Pancreas (tissue), 10 donors: ENCODE data around the gene CATSPERB. TPM values are rescaled to one million over a fixed set of nuclear protein-coding genes. Genes with fewer than 3 reads are reported as not detected.
"Not testable (repeated sequence)": the region's sequence is repeated elsewhere in the genome, so short reads cannot be mapped to it uniquely, and the experiment has no call there.

ENCODE experiments used
- ATAC-seq, 4 donors: fragments of 200-7000 bp; cut with Tn5 transposase; one replicate each; pipeline versions ENCODE4 v1.8.0 to v1.9.1; 2020; ENCODE audit warnings: mild to moderate bottlenecking in 4 of 4, moderate library complexity in 4 of 4
- DNase-seq, 6 donors: peaks; one replicate each; pipeline ENCODE4 v3.0.0-alpha.2; 2020
- FAIRE-seq: peaks from 2 replicates; lab custom pipeline; 2012; peaks lifted over from hg19 to GRCh38; lab: Jason Lieb, UNC
- H3K27ac ChIP-seq, 4 donors: fragments of 200-600 bp; sonication (generic); 1 replicate in 3 of 4; 2 replicates in 1 of 4; pipeline versions ENCODE4 v1.5.0 to v1.8.0; 2020
- H3K27me3 ChIP-seq, 4 donors: fragments of 200-600 bp; one replicate each; pipeline ENCODE4 v1.8.0; 2021
- H3K36me3 ChIP-seq, 3 donors: fragments of 200-600 bp; sonication (generic) in 1 of 3; one replicate each; pipeline versions ENCODE4 v1.5.0 to v1.8.0; 2020 to 2021
- H3K4me1 ChIP-seq, 3 donors: fragments of 200-600 bp; one replicate each; pipeline ENCODE4 v1.8.0; 2021
- H3K4me3 ChIP-seq, 4 donors: fragments of 200-600 bp; sonication (generic) in 2 of 4; one replicate each; pipeline versions ENCODE4 v1.5.0 to v1.8.0; 2020 to 2021
- H3K9me3 ChIP-seq, 4 donors: fragments of 200-600 bp; one replicate each; pipeline ENCODE4 v1.8.0; 2021
- WGBS, 2 donors: extraction: QIAGEN DNeasy Blood & Tissue Kit; methylation state at CpG; one replicate each; pipeline ENCODE4 v1.1.7; 2013; 5-methylcytosine and 5-hydroxymethylcytosine counted together
- intact Hi-C, 3 donors: fragments of 100-400 bp; cut with DNase I; formaldehyde crosslinking; loops; one replicate each; pipeline versions ENCODE4 v1.11.1 to v1.14.2; 2022
- polyA plus RNA-seq, 2 donors: library from polyadenylated mRNA; stranded (reverse); fragments of 200-250 nt; gene quantifications; one replicate each; pipeline ENCODE4 v1.2.3, GENCODE V29; 2013
- total RNA-seq, 6 donors: library from RNA; stranded (reverse); fragmentation: NEBNext Ultra II Directional in 4 of 6; extraction: Animal tissue kit (Norgen Biotek cat#: 25700) in 4 of 6; gene quantifications; one replicate each; pipeline versions ENCODE4 v1.2.1 to v1.2.4, GENCODE V29; 2021 to 2023
- TF ChIP-seq, protein P1 (sequence below), 4 donors: fragments of 200-600 bp; sonication (generic) in 3 of 4; IDR thresholded peaks; one replicate each; pipeline versions ENCODE4 v1.5.0 to v1.8.0; 2021; ENCODE audit warnings: antibody characterized with exemption in 4 of 4
- donor health status: healthy with polysubstance abuse.
- donor health status: DM: no; HTN: no; CAD: no; lungs with moderate emphysema.
- donor health status: DM: no; HTN: no; CAD: no.
- donor health status: control.
- donor health status: control.
- donor health status: Bipolar disorder and iron deficiency.
- donor health status: DM: yes; HTN: yes; CAD: no.
- donor health status: DM: no; HTN: no; CAD: no.
- donor health status: DM: no; HTN: no; CAD: no.
- donor health status: DM: yes; HTN: yes; CAD: no.

Gene CATSPERB
- total and polyA plus RNA-seq, 8 donors, result 6.0 to 40.0 (median 18.6) TPM

GRCh38 chr14:91548108-91548507 lies 183.8 kb downstream of the CATSPERB start:
- H3K9me3 ChIP-seq, result no peaks in the 10 kb centered on the region
- TF ChIP-seq, protein P1, sequence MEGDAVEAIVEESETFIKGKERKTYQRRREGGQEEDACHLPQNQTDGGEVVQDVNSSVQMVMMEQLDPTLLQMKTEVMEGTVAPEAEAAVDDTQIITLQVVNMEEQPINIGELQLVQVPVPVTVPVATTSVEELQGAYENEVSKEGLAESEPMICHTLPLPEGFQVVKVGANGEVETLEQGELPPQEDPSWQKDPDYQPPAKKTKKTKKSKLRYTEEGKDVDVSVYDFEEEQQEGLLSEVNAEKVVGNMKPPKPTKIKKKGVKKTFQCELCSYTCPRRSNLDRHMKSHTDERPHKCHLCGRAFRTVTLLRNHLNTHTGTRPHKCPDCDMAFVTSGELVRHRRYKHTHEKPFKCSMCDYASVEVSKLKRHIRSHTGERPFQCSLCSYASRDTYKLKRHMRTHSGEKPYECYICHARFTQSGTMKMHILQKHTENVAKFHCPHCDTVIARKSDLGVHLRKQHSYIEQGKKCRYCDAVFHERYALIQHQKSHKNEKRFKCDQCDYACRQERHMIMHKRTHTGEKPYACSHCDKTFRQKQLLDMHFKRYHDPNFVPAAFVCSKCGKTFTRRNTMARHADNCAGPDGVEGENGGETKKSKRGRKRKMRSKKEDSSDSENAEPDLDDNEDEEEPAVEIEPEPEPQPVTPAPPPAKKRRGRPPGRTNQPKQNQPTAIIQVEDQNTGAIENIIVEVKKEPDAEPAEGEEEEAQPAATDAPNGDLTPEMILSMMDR (IDR thresholded peaks at IDR 0.05), result no peak
- WGBS, 2 donors, result 88 to 98% methylated on average over 3 of the region's 3 CpGs
- intact Hi-C loops, result no loop called here
- no peak for ATAC-seq
- H3K4me1 ChIP-seq, result no peaks in the 10 kb centered on the region
- no peak for DNase-seq
- no peaks in the 10 kb centered on the region for H3K36me3 ChIP-seq
- no peak overlapping the region for H3K4me3 ChIP-seq
- H3K27ac ChIP-seq, result no peak overlapping the region
- FAIRE-seq, result no peak
- H3K27me3 ChIP-seq, result no peaks in the 10 kb centered on the region

GRCh38 chr14:91545946-91546716 lies 185.8 kb downstream of the CATSPERB start:
- Histone ChIP-seq H3K27me3 (no peaks in the 10 kb centered on the region), H3K4me1 (no peaks in the 10 kb centered on the region), H3K9me3 (no peaks in the 10 kb centered on the region), H3K4me3 (no peak overlapping the region), H3K36me3 (no peaks in the 10 kb centered on the region), H3K27ac (no peak overlapping the region)
- DNase-seq (no peak), ATAC-seq (no peak), FAIRE-seq (no peak)
- intact Hi-C loops, result no loop called here
- 68 to 81% methylated on average over 5 of the region's 5 CpGs for WGBS, 2 donors
- TF ChIP-seq, protein P1 (IDR thresholded peaks at IDR 0.05), result no peak

DNA sequence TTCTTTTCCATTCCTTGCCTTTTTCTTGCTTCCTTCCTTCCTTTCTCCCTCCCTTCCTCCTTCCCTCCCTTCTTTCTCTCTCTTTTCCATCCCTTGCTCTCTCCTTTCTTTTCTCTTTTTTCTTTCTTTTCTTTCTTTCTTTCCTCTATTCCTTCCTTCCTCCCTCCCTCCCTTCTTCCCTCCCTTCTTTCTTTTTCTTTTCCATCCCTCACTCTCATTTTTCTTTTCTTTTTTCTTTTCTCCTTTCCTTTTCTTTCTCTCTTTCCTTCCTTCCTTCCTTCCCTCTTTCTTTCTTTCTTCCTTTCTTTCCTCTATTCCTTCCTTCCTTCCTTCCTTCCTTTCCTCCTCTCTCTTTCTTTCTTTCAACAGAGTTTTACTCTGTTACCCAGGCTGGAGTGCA lies 186.7 kb downstream of the CATSPERB start:
- FAIRE-seq (no peak), DNase-seq (no peak), ATAC-seq (no peak)
- intact Hi-C loops, result no loop called here
- Histone ChIP-seq H3K27ac (no peak overlapping the region), H3K27me3 (no peaks in the 10 kb centered on the region), H3K9me3 (no peaks in the 10 kb centered on the region), H3K4me1 (no peaks in the 10 kb centered on the region), H3K4me3 (no peak overlapping the region), H3K36me3 (no peaks in the 10 kb centered on the region)
- TF ChIP-seq, protein P1 (IDR thresholded peaks at IDR 0.05), result no peak

- intact Hi-C loops, result no loop called here
- Histone ChIP-seq H3K4me1 (peaks cover 0 to 5% (median 0%) of the 10 kb centered on the region in 3 donors), H3K27me3 (no peaks in the 10 kb centered on the region), H3K4me3 (no peak overlapping the region), H3K36me3 (no peaks in the 10 kb centered on the region), H3K27ac (no peak overlapping the region), H3K9me3 (no peaks in the 10 kb centered on the region)
- TF ChIP-seq, protein P1 (IDR thresholded peaks at IDR 0.05), result no peak
- no peak for ATAC-seq
- 96 to 98% methylated on average over 3 of the region's 3 CpGs for WGBS, 2 donors
- FAIRE-seq, result no peak
- DNase-seq, result no peak
These were observed 195.6 kb downstream of the CATSPERB start for GRCh38 chr14:91536327-91536726.

- H3K27me3 ChIP-seq, ATAC-seq, H3K4me3 ChIP-seq, H3K27ac ChIP-seq, H3K36me3 ChIP-seq, H3K4me1 ChIP-seq, DNase-seq, FAIRE-seq, intact Hi-C loops, H3K9me3 ChIP-seq: not testable (repeated sequence)
- WGBS, 2 donors, result 87 to 90% methylated on average over 5 of the region's 5 CpGs
These were observed 197.8 kb downstream of the CATSPERB start for GRCh38 chr14:91534059-91534458.
